SK-N-SH treated with all-trans-retinoic acid at 6 μM for 48 hours (cell line): ENCODE results near the gene PLXNC1.

Source experiments
- ATAC-seq: fragments of 200-7000 bp; cut with Tn5 transposase; 3 replicates; pipeline ENCODE4 v1.9.1; 2020; ENCODE audit warnings: mild to moderate bottlenecking, moderate library complexity
- ARNTL ChIP-seq: fragments of 450-650 bp; formaldehyde crosslinking; IDR thresholded peaks from 2 replicates; pipeline ENCODE4 v1.5.0; 2020; ENCODE audit warnings: low read depth, mild to moderate bottlenecking, moderate library complexity, borderline replicate concordance
- BACH2 ChIP-seq: fragments of 250-450 bp; sonication (Bioruptor Pico); IDR thresholded peaks from 2 replicates; pipeline ENCODE4 v1.9.0; 2021; ENCODE audit warnings: mild to moderate bottlenecking, borderline replicate concordance
- CREB5 ChIP-seq: fragments of 250-450 bp; sonication (Bioruptor Pico); IDR thresholded peaks from 2 replicates; pipeline ENCODE4 v1.5.1; 2020; ENCODE audit warnings: low read depth, mild to moderate bottlenecking, moderate library complexity
- CSDC2 ChIP-seq: fragments of 250-450 bp; sonication (Bioruptor Pico); IDR thresholded peaks from 2 replicates; pipeline ENCODE4 v1.5.0; 2020; ENCODE audit warnings: mild to moderate bottlenecking, moderate library complexity
- ISL1 ChIP-seq: fragments of 250-450 bp; sonication (Bioruptor Pico); IDR thresholded peaks from 2 replicates; pipeline ENCODE4 v2.1.2; 2022; ENCODE audit warnings: mild to moderate bottlenecking, moderate library complexity
- OSR1 ChIP-seq: fragments of 250-450 bp; sonication (Bioruptor Pico); IDR thresholded peaks from 2 replicates; pipeline ENCODE4 v1.8.0; 2022; ENCODE audit warnings: moderate library complexity, mild to moderate bottlenecking, inconsistent platforms
- PATZ1 ChIP-seq: fragments of 250-450 bp; sonication (Bioruptor Pico); IDR thresholded peaks from 2 replicates; pipeline ENCODE4 v1.8.0; 2020; ENCODE audit warnings: mild to moderate bottlenecking, moderate library complexity, borderline replicate concordance
- POU6F1 ChIP-seq: fragments of 250-450 bp; sonication (Bioruptor Pico); IDR thresholded peaks from 2 replicates; pipeline ENCODE4 v1.8.0; 2021; ENCODE audit warnings: low read depth, mild to moderate bottlenecking, moderate library complexity, borderline replicate concordance
- PPARA ChIP-seq: fragments of 250-450 bp; sonication (Bioruptor Pico); IDR thresholded peaks from 2 replicates; pipeline ENCODE4 v1.5.0; 2020; ENCODE audit warnings: mild to moderate bottlenecking, borderline replicate concordance
- RARB ChIP-seq: fragments of 250-450 bp; sonication (Bioruptor Pico); IDR thresholded peaks from 2 replicates; pipeline ENCODE4 v1.8.0; 2021; ENCODE audit warnings: mild to moderate bottlenecking, moderate library complexity
- SNAI2 ChIP-seq: fragments of 250-450 bp; sonication (Bioruptor Pico); IDR thresholded peaks from 2 replicates; pipeline ENCODE4 v1.5.0; 2020; ENCODE audit warnings: mild to moderate bottlenecking, moderate library complexity
- TCF4 ChIP-seq: fragments of 250-450 bp; sonication (Bioruptor Pico); IDR thresholded peaks from 2 replicates; pipeline ENCODE4 v1.8.0; 2021; ENCODE audit warnings: mild to moderate bottlenecking, moderate library complexity, borderline replicate concordance
- TOX ChIP-seq: fragments of 250-450 bp; sonication (Bioruptor Pico); IDR thresholded peaks from 2 replicates; pipeline ENCODE4 v1.8.0; 2021; ENCODE audit warnings: mild to moderate bottlenecking, moderate library complexity, borderline replicate concordance
- TSHZ2 ChIP-seq: fragments of 250-450 bp; sonication (Bioruptor Pico); IDR thresholded peaks from 2 replicates; pipeline ENCODE4 v1.5.0; 2020; ENCODE audit warnings: mild to moderate bottlenecking, moderate library complexity
- ZC3H10 ChIP-seq: fragments of 250-450 bp; sonication (Bioruptor Pico); IDR thresholded peaks from 2 replicates; pipeline ENCODE4 v1.5.1; 2021; ENCODE audit warnings: mild to moderate bottlenecking, moderate library complexity
- ZFP3 ChIP-seq: fragments of 250-450 bp; sonication (Bioruptor Pico); IDR thresholded peaks from 2 replicates; pipeline ENCODE4 v1.5.0; 2020; ENCODE audit warnings: mild to moderate bottlenecking, moderate library complexity
- ZNF565 ChIP-seq: fragments of 450-650 bp; formaldehyde crosslinking; conservative IDR thresholded peaks from 2 replicates; pipeline ENCODE4 v1.5.0; 2020; ENCODE audit warnings: low read depth, mild to moderate bottlenecking, moderate library complexity
- ZNF70 ChIP-seq: fragments of 450-650 bp; formaldehyde crosslinking; IDR thresholded peaks from 2 replicates; pipeline ENCODE4 v1.5.0; 2020; ENCODE audit warnings: mild to moderate bottlenecking, moderate library complexity
- ZNF8 ChIP-seq: fragments of 450-650 bp; formaldehyde crosslinking; IDR thresholded peaks from 2 replicates; pipeline ENCODE4 v1.5.0; 2020; ENCODE audit warnings: mild to moderate bottlenecking, moderate library complexity

The PLXNC1 gene

GRCh38 chr12:94139816-94140215 lies 8.6 kb upstream of the PLXNC1 start:
- TF ChIP-seq TCF4 (CRISPR knock-in tag): no peak
- no peak for TF ChIP-seq OSR1
- TF ChIP-seq ISL1: no peak
- no peak for TF ChIP-seq TOX
- no peak for TF ChIP-seq ZNF8 (CRISPR knock-in tag)
- TF ChIP-seq BACH2 (CRISPR knock-in tag): no peak
- TF ChIP-seq PPARA: no peak
- TF ChIP-seq PATZ1 (CRISPR knock-in tag): no peak
- TF ChIP-seq ZC3H10 (CRISPR knock-in tag): no peak
- TF ChIP-seq CREB5 (CRISPR knock-in tag): no peak
- no peak for TF ChIP-seq RARB (CRISPR knock-in tag)
- no peak for TF ChIP-seq TSHZ2 (CRISPR knock-in tag)
- no peak for TF ChIP-seq CSDC2
- ATAC-seq: no peak

- ATAC-seq: peak; percentile 85
- TF ChIP-seq RARB (CRISPR knock-in tag) (no peak), ZNF70 (CRISPR knock-in tag) (no peak)
These were observed 7.8 kb upstream of the PLXNC1 start for GRCh38 chr12:94140556-94140955.

GRCh38 chr12:94141004-94141764 lies 7.2 kb upstream of the PLXNC1 start:
- ATAC-seq: no peak
- TF ChIP-seq RARB (CRISPR knock-in tag): no peak
- TF ChIP-seq ZC3H10 (CRISPR knock-in tag): no peak
- no peak for TF ChIP-seq POU6F1 (CRISPR knock-in tag)
- no peak for TF ChIP-seq SNAI2 (CRISPR knock-in tag)
- TF ChIP-seq CSDC2: no peak
- TF ChIP-seq ZNF565 (CRISPR knock-in tag): no peak
- no peak for TF ChIP-seq ARNTL (CRISPR knock-in tag)

GRCh38 chr12:94141892-94142291 lies 6.5 kb upstream of the PLXNC1 start:
- TF ChIP-seq TSHZ2 (CRISPR knock-in tag) (no peak), ZFP3 (no peak)
- no peak for ATAC-seq
